ENCODE measurements around the gene PRSS12. TPM values are rescaled to one million over a fixed set of nuclear protein-coding genes. Genes with fewer than 3 reads are reported as not detected.

The PRSS12 gene
- total RNA-seq, 1 donor from 2014 or later, result not detected

DNA sequence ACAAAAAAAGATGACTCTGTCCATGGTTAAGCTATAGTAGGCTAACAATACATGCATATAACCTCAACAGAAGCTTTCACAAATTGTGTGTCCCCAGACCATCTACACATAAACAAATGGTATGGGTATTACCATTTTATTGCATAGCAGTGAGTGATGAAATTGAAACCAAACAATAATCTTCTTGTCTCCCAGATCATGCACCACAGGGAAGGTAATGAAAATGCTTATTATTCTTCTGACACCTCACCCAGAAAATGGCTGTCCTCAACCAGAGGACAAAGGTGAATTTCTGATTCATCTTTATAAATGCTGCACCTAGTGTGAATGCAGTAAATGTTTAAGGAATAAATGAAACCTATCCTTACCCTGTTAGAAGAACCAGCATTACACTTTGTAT, 8.0 kb downstream of the PRSS12 start:
- H3K4me1 Mint-ChIP-seq, result no peaks in the 10 kb centered on the region
- ChIA-PET POLR2A (no interaction called here), CTCF (no interaction called here)
- TF ChIP-seq, protein P1, sequence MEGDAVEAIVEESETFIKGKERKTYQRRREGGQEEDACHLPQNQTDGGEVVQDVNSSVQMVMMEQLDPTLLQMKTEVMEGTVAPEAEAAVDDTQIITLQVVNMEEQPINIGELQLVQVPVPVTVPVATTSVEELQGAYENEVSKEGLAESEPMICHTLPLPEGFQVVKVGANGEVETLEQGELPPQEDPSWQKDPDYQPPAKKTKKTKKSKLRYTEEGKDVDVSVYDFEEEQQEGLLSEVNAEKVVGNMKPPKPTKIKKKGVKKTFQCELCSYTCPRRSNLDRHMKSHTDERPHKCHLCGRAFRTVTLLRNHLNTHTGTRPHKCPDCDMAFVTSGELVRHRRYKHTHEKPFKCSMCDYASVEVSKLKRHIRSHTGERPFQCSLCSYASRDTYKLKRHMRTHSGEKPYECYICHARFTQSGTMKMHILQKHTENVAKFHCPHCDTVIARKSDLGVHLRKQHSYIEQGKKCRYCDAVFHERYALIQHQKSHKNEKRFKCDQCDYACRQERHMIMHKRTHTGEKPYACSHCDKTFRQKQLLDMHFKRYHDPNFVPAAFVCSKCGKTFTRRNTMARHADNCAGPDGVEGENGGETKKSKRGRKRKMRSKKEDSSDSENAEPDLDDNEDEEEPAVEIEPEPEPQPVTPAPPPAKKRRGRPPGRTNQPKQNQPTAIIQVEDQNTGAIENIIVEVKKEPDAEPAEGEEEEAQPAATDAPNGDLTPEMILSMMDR (IDR thresholded peaks at IDR 0.05), result no peak
- no peaks in the 10 kb centered on the region for H3K36me3 Mint-ChIP-seq (ENCODE audit: low read depth)
- peaks cover 18% of the 10 kb centered on the region for H3K27me3 Mint-ChIP-seq
- ATAC-seq (ENCODE audit: low read depth) (no peak), DNase-seq (no peak)
- intact Hi-C loops (cut with micrococcal nuclease), result no loop called here
- H3K4me3 Mint-ChIP-seq, result no peak overlapping the region
- H3K27ac Mint-ChIP-seq, result no peak overlapping the region
- H3K9me3 Mint-ChIP-seq, result no peaks in the 10 kb centered on the region

DNA sequence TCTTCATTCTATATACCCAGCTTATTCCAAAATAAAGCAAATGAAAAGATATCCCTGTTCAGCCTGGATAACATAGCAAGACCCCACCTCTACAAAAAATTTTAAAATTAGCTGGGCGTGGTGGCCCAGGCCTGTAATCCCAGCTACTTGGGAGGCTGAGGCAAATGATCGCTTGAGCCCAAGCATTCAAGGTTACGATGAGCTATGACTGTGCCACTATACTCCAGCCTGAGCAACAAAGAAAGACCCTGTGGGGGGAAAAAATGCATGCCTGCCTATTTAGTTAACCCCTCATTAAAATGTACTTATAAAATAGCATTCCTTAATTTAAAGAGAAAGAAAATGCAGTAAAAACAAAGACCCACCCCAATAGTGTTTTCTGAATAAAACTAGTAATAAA, 9.3 kb downstream of the PRSS12 start:
- Mint-ChIP-seq H3K27me3 (peaks cover 10% of the 10 kb centered on the region), H3K4me1 (no peaks in the 10 kb centered on the region), H3K27ac (no peak overlapping the region), H3K36me3 (ENCODE audit: low read depth) (no peaks in the 10 kb centered on the region), H3K9me3 (no peaks in the 10 kb centered on the region), H3K4me3 (no peak overlapping the region)
- intact Hi-C loops (cut with micrococcal nuclease), result no loop called here
- ChIA-PET CTCF (no interaction called here), POLR2A (no interaction called here)
- TF ChIP-seq, protein P1 (IDR thresholded peaks at IDR 0.05), result no peak
- ATAC-seq (ENCODE audit: low read depth) (no peak), DNase-seq (no peak)

DNA sequence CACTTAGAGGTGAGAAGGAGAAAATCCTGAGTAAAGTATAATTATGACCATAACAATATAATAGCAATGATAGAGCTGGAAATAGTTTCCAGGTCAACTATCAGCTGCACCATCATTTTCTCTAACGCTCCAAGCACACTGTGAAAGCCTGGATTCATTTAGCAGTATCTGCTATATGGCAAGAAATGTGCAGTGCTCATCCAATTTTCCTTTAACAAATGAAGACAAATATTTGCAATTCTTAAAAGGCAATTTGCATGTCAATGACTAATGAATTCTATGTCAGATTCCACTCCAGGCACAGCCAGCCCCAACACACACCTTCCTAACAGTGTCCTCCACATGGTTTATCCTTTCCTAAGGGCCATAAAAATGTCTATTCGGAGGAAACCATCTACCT, 12.7 kb downstream of the PRSS12 start:
- DNase-seq (no peak), ATAC-seq (ENCODE audit: low read depth) (no peak)
- Mint-ChIP-seq H3K9me3 (no peaks in the 10 kb centered on the region), H3K4me3 (no peak overlapping the region), H3K27ac (no peak overlapping the region), H3K4me1 (no peaks in the 10 kb centered on the region), H3K36me3 (ENCODE audit: low read depth) (no peaks in the 10 kb centered on the region), H3K27me3 (peaks cover 11% of the 10 kb centered on the region)
- TF ChIP-seq, protein P1 (IDR thresholded peaks at IDR 0.05), result no peak
- intact Hi-C loops (cut with micrococcal nuclease), result no loop called here
- CTCF ChIA-PET, result interaction anchor here (1.5 kb wide), 1 partner anchor 13 kb away, joined by 3 read pairs; the partner anchor contains the start of gene PRSS12
- POLR2A ChIA-PET, result no interaction called here

DNA sequence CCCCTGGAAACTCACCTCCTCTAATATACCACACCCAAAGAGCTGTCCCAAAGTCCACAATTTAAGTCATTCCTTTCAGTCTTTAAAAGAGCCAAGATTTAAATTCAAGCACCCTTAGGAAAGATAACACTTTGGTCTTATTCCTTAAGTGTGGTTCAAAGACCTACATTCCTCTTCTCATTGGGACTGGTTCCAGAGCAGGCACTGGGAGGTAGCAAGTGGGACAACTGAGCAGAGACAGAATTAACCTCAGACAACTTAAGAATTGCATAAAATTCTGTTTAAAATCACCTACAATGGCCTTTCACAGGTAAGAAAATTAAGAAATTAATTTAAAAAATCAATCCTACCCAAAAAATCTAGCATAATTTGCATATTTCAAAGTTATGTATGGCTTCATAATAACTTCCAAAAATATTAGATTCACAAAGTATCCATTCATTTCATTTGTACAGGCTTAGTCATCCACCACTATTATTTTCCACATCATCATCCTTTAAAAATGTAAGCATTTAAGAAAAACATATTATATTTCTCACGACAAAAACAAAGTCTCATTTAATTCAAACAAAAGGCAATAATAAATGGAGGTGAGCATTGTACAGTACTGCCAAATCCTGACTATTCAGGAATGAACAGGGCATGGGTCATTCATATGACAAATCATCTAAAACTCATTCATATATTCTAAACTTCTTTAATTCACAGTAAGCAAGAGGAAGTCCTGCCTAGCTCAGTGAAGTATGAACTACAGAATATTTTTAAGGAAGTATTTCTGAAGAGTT, 13.6 kb downstream of the PRSS12 start:
- CTCF ChIA-PET, result interaction anchor here (1.5 kb wide), 1 partner anchor 14 kb away, joined by 3 read pairs; the partner anchor contains the start of gene PRSS12
- TF ChIP-seq, protein P1 (IDR thresholded peaks at IDR 0.05), result no peak
- no peak for DNase-seq
- no peaks in the 10 kb centered on the region for H3K9me3 Mint-ChIP-seq
- no peak for ATAC-seq (ENCODE audit: low read depth)
- no peak overlapping the region for H3K27ac Mint-ChIP-seq
- POLR2A ChIA-PET, result no interaction called here
- peaks cover 11% of the 10 kb centered on the region for H3K27me3 Mint-ChIP-seq
- H3K36me3 Mint-ChIP-seq (ENCODE audit: low read depth), result no peaks in the 10 kb centered on the region
- intact Hi-C loops (cut with micrococcal nuclease), result no loop called here
- H3K4me3 Mint-ChIP-seq, result no peak overlapping the region
- no peaks in the 10 kb centered on the region for H3K4me1 Mint-ChIP-seq

DNA sequence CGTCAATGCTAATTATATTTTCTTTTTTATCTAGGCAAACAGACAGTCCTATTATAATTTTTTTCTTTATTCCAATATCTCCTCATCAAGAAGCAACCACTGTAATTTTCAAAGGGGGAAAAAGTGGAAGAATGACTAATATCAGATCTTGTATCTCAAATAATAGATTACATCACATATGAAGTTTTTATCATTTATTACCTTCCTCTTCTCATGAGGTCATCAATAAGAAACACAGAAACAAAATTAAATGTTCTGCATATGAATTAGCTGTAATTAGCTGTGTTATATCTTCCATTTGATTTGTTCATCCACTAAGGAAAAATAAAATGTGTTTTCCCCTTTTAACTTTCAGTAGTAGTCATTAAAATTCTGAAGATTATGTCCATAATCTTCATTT, 14.3 kb downstream of the PRSS12 start:
- CTCF ChIA-PET, result interaction anchor here (1.0 kb wide), 1 partner anchor 14 kb away, joined by 3 read pairs; the partner anchor contains the start of gene PRSS12
- intact Hi-C loops (cut with micrococcal nuclease), result no loop called here
- POLR2A ChIA-PET, result no interaction called here
- DNase-seq, result no peak
- Mint-ChIP-seq H3K27me3 (peaks cover 11% of the 10 kb centered on the region), H3K36me3 (ENCODE audit: low read depth) (no peaks in the 10 kb centered on the region), H3K27ac (no peak overlapping the region), H3K4me1 (no peaks in the 10 kb centered on the region), H3K4me3 (no peak overlapping the region), H3K9me3 (no peaks in the 10 kb centered on the region)
- TF ChIP-seq, protein P1 (IDR thresholded peaks at IDR 0.05), result no peak
- ATAC-seq (ENCODE audit: low read depth), result no peak
